Hematopoietic multipotent progenitor cell treated with erythropoietin and hydrocortisone succinate and interleukin-3 and kit ligand, for 17 days (in vitro differentiated cells): ENCODE data around the gene MAP4K5.
A peak's percentile ranks its signal among the peaks of the same experiment; 100 is the strongest.
"Not testable (repeated sequence)": the region's sequence is repeated elsewhere in the genome, so short reads cannot be mapped to it uniquely, and the experiment has no call there.

ENCODE experiments used
- DNase-seq: peaks from one replicate; pipeline ENCODE4 v3.0.0-alpha.2; 2015; ENCODE audit warnings: low spot score

MAP4K5 gene

GRCh38 chr14:50532502-50533240, at the start of gene MAP4K5:
TSS of gene MAP4K5 (minus strand) at chr14:50532569. CDS start at chr14:50532049, 520 bp downstream.
- DNase-seq, result peak; percentile 93

GRCh38 chr14:50578433-50578832, 46.1 kb upstream of the MAP4K5 start:
- no peak for DNase-seq

GRCh38 chr14:50577982-50578381, 45.6 kb upstream of the MAP4K5 start:
- no peak for DNase-seq

- no peak for DNase-seq
Observed at GRCh38 chr14:50575769-50576168, 43.4 kb upstream of the MAP4K5 start.

GRCh38 chr14:50573862-50574261, 41.5 kb upstream of the MAP4K5 start:
- DNase-seq, result no peak

GRCh38 chr14:50569714-50570274, 37.4 kb upstream of the MAP4K5 start:
- DNase-seq, result no peak

GRCh38 chr14:50562841-50563240, 30.5 kb upstream of the MAP4K5 start:
- no peak for DNase-seq

GRCh38 chr14:50560931-50561285, 28.5 kb upstream of the MAP4K5 start:
- no peak for DNase-seq

GRCh38 chr14:50559990-50560930, 27.9 kb upstream of the MAP4K5 start, which contains the start of gene ATL1:
TSS of gene ATL1 (plus strand) at chr14:50560145. CDS start at chr14:50560266, 121 bp downstream.
- DNase-seq, result no peak

- not testable (repeated sequence) for DNase-seq
Observed at GRCh38 chr14:50552796-50553195, 20.4 kb upstream of the MAP4K5 start.

GRCh38 chr14:50551877-50552276, 19.5 kb upstream of the MAP4K5 start:
- DNase-seq, result no peak

- DNase-seq, result no peak
Observed at GRCh38 chr14:50550294-50550693, 17.9 kb upstream of the MAP4K5 start.

GRCh38 chr14:50545618-50546017, 13.2 kb upstream of the MAP4K5 start:
- no peak for DNase-seq

GRCh38 chr14:50544911-50545310, 12.5 kb upstream of the MAP4K5 start:
- no peak for DNase-seq

GRCh38 chr14:50542941-50543418, 10.6 kb upstream of the MAP4K5 start:
- DNase-seq, result peak; percentile 63

- no peak for DNase-seq
Observed at GRCh38 chr14:50541159-50541567, 8.8 kb upstream of the MAP4K5 start.

- no peak for DNase-seq
Observed at GRCh38 chr14:50539051-50539450, 6.7 kb upstream of the MAP4K5 start.

- DNase-seq, result not testable (repeated sequence)
Observed at GRCh38 chr14:50538034-50538433, 5.7 kb upstream of the MAP4K5 start.

GRCh38 chr14:50534997-50535396, 2.6 kb upstream of the MAP4K5 start:
- DNase-seq, result no peak

- DNase-seq, result no peak
Observed at GRCh38 chr14:50534416-50534815, 2.0 kb upstream of the MAP4K5 start.

- DNase-seq, result no peak
Observed at GRCh38 chr14:50533806-50534205, 1.4 kb upstream of the MAP4K5 start.

- DNase-seq, result peak; percentile 49
Observed at GRCh38 chr14:50533241-50533705, 904 bp upstream of the MAP4K5 start.
